ENCODE measurements around the gene RALGPS1.
A peak's percentile ranks its signal among the peaks of the same experiment; 100 is the strongest.

RALGPS1 gene

GRCh38 chr9:126906091-126906490 is 8.5 kb upstream of the RALGPS1 start:
- no peak for DNase-seq

GRCh38 chr9:126907058-126907457 is 7.5 kb upstream of the RALGPS1 start:
- no peak for DNase-seq

- peak; percentile 49 for DNase-seq
Observed at GRCh38 chr9:126915281-126915816, 767 bp downstream of the RALGPS1 start.

DNA sequence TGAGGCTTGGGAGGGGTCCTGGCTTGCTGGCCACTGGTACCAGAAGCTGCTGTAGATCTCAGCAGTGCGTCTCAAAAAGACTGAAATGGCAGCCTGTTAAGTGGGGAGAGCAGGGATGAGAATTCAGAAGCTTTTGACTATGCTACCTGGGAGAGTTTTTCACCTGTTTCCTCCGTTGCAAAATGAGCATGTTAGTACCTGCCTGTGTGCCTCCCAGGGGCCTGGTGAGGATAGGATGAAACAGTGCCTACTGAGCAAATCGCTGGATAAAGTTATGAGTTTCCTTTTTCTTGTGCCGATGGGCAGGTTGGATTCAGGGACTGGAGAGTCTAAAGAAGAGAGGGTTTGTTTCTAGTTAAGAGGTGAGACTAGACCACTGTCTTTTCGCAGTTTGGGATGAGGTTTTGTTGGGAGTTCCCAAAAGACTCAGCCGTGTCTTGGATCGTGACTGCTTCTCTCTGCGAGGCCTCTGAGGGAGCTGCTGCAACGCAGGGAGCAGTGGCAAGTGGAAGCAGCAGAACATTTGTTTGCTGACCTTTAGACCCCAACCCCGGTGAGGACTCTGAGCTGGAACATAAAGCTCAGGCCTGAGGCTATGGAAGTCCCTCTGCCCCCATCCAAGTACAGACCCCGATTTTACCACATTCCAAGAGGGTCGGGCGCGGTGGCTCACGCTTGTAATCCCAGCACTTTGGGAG is 1.4 kb downstream of the RALGPS1 start:
- no peak for DNase-seq

GRCh38 chr9:126916909-126917308 is 2.3 kb downstream of the RALGPS1 start:
- DNase-seq, result no peak

GRCh38 chr9:126919193-126919592 is 4.6 kb downstream of the RALGPS1 start:
- no peak for DNase-seq

DNA sequence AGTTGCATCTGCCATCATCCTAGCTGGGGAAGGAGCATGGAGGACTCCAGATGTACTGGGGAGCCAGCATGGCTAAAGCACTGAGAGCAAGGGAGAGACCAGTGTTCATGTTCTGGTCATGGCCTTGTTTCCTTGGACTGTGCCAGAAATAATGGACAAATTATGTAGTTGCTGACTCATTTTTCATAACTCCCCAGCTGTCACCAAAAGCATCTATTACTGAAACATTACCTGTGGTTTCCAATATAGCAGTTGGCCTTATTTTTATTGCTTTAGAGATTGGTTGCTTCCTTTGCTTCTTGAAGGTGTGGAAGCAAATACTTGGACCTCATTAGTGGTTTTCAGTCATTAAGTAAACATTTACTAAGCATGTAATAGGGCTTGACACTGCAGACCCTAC is 11.3 kb downstream of the RALGPS1 start:
- DNase-seq, result no peak

GRCh38 chr9:126926364-126926763 is 11.8 kb downstream of the RALGPS1 start:
- no peak for DNase-seq

- no peak for DNase-seq
Observed at GRCh38 chr9:126927419-126927818, 12.8 kb downstream of the RALGPS1 start.

DNA sequence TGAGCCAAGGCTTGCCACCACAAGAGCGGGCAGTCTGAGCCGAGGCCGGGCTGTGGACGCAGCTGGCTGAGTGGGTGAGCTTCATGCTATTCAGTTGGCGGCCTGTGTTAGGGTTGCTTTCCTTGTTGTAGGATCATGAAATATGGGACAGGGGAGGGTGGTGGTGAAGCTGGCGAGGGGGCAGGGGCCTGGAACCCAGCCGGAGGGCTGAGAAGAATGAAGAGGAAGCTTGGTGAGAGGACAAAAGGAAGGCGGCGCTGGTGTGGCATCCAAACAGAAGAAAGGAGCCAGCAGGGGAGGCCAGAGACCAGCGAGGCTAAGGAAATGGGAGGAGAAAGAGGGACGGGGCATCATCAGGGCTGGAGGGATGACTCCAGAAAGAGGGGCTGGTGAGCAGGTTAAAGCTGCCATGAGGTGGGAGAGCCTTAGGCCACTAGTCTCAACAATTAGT is 18.3 kb downstream of the RALGPS1 start:
- DNase-seq, result no peak

DNA sequence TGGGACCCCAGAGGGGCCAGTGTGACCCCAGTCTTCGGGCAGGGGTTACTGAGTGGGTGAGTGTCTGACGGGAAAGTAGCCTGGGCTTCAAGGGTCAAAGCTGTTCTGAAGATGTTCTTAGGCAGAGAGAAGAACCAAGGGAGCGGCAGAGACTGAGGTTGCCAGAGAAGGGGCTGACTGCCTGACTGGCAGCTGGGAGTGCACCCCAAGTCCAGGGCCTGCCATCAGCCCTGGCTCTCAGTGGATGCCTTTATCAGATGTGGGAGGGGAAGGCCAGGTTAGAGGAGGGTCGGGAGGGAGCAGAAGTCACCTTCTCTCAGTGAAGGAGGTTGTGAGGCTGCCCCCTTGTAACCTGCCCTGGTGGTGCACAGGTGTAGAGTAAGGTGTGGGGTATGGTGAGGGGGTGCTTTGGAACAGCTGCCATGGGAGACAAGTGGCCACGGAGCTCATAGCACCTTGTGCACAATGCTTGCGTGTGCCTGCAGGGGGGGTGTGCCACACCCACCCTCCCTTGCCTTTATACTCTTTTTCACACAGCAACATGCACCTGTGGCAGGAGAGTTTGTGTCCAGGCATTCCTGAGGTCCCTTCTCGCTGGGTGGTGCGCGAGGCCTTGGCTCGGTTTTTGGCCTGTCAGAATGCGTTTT is 18.9 kb downstream of the RALGPS1 start:
- DNase-seq, result no peak

GRCh38 chr9:126934441-126934840 is 19.9 kb downstream of the RALGPS1 start:
- DNase-seq, result no peak

- no peak for DNase-seq
Observed at GRCh38 chr9:126935630-126936029, 21.0 kb downstream of the RALGPS1 start.

GRCh38 chr9:126937444-126937843 is 22.9 kb downstream of the RALGPS1 start:
- no peak for DNase-seq

DNA sequence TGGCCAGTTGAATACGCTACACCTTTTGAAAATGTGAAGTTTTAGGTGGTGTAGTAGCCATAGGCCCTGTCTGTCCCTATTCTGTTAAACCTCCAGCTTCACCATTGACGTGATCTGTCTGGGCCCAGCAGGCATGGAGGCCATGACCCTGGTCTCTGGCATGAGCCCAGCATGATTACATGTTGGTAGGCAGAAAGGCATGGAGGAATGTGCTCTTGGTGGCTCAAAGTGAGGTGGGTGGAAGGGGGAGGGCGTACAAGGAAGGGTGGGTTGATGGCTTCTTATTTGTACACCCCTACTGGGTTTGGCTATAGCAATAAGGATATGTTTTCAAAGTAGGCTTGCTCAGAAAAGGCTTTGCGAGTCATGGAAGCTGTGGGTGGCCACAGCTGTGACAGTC is 23.7 kb downstream of the RALGPS1 start:
- no peak for DNase-seq

GRCh38 chr9:126939821-126940221 is 25.2 kb downstream of the RALGPS1 start:
- no peak for DNase-seq

- DNase-seq, result no peak
Observed at GRCh38 chr9:126942399-126942798, 27.8 kb downstream of the RALGPS1 start.

- no peak for DNase-seq
Observed at GRCh38 chr9:126945682-126946081, 31.1 kb downstream of the RALGPS1 start.

- no peak for DNase-seq
Observed at GRCh38 chr9:126947529-126947928, 32.9 kb downstream of the RALGPS1 start.

DNA sequence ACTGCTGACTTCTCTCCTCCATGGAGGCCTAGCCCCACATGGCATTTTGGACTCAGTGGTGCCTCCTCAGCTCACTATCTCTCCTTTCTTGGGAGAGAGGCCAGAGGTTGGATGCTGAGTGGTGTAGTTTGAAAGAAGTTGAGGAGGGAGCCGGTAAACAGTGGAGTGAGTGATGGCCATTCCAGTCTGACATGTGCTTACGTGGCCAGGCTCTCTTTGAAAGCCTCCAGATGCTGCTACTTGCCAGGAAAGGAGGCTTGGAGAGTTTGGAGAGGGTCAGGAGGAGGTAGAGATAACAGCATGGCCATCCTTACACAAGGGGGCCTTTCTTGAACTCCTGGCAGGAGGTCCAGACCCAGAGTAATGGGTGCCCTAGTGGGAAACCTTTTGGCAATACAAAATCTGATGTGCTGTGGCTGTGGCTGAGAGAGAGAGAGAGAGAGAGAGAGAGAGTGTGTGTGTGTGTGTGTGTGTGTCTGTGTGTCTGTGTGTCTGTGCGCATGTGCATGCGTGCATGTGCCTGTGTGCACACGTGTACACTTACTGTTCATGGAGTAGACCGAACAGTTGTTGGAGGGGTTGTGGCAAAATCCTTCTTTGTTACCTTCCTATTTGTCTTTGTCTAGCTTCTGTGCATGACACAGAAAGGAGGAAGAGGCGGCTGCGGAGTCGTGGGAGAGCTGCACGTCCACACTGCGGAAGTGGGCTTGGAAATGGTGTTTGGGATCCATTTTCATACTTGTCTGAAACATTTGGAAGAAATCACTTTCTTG is 37.8 kb downstream of the RALGPS1 start:
- no peak for DNase-seq

DNA sequence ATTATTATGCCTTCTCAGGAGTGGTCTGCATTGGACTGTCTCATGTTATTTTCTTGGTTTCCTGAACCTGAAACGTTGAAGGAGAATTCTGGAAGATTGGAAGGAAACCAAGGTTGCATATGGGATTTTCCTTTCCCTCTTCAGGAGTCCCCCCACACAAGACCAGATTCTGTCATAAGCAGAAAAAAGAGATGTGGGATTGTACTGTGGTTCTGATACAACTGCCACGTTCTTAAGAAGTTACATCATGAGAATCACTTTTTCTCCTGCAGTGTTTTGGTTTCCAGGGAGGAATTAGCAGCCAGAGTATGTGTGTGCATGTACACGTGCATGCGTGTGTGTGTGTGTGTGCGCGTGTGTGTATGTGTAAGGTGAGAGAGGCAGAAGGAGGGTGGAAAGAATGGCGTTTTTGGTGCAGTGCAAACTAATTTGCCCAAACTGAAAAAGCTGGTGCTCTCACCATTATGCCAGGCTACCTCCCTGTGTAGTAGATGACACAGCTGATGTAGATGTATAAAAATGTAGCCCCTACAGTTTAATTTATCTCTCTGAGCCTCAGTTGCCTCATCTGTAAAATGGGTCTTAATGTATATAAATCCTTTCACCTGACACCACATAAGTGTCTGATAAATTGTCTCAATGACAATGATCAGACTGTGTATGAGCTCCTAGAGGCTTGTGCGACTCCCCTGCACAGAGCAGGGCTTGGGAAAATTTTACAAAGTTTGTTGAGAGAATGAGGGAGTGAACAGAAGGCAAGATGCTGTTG is 38.6 kb downstream of the RALGPS1 start:
- DNase-seq, result no peak

GRCh38 chr9:126955811-126956210 is 41.2 kb downstream of the RALGPS1 start:
- no peak for DNase-seq

All from activated CD8-positive, alpha-beta memory T cell treated with anti-CD3 and anti-CD28 coated beads, Interleukin-2, amount 50 U/mL, for 4 hours (primary cell).